Fibroblast of pulmonary artery (primary cell): ENCODE measurements around the gene E2F1.

Experiments
- DNase-seq: peaks from one replicate; pipeline ENCODE4 v3.0.0-alpha.2; 2010; ENCODE audit warnings: low read depth
- H3K4me3 ChIP-seq: replicated peaks from 2 replicates; pipeline ENCODE4 v1.5.1; 2011; ENCODE audit warnings: low read depth, mild to moderate bottlenecking, control low read depth, low read length, moderate library complexity
- TF ChIP-seq, protein P1 (sequence below): IDR thresholded peaks from 2 replicates; pipeline ENCODE4 v1.5.1; 2011; ENCODE audit warnings: mild to moderate bottlenecking, control low read depth, low read length, inconsistent platforms; ENCODE audit errors: missing control alignments

E2F1 gene

GRCh38 chr20:33710681-33711445 lies 24.7 kb upstream of the E2F1 start:
- H3K4me3 ChIP-seq = no peak overlapping the region
- no peak for DNase-seq
- TF ChIP-seq, protein P1, sequence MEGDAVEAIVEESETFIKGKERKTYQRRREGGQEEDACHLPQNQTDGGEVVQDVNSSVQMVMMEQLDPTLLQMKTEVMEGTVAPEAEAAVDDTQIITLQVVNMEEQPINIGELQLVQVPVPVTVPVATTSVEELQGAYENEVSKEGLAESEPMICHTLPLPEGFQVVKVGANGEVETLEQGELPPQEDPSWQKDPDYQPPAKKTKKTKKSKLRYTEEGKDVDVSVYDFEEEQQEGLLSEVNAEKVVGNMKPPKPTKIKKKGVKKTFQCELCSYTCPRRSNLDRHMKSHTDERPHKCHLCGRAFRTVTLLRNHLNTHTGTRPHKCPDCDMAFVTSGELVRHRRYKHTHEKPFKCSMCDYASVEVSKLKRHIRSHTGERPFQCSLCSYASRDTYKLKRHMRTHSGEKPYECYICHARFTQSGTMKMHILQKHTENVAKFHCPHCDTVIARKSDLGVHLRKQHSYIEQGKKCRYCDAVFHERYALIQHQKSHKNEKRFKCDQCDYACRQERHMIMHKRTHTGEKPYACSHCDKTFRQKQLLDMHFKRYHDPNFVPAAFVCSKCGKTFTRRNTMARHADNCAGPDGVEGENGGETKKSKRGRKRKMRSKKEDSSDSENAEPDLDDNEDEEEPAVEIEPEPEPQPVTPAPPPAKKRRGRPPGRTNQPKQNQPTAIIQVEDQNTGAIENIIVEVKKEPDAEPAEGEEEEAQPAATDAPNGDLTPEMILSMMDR = no peak

GRCh38 chr20:33709905-33710541 lies 23.8 kb upstream of the E2F1 start:
- no peak overlapping the region for H3K4me3 ChIP-seq
- DNase-seq = no peak
- TF ChIP-seq, protein P1 = no peak

DNA sequence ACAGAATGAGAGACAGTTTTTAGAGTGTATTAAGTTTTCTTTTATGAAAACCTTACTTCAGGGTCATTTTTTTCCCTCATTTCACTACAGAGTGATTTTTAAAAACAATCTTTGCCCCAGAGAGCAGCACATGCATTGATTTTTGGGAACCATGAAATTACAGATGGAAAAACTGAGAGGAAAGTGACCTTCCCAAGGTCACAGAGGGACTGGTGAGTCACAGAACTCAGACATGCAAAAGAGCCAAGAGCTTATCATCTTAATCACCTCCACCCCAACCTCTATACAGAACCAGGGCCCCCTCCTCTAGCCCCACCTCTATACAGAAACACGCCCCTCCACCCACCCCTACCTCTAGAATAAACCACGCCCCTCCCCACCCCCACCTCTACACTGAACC lies 23.2 kb upstream of the E2F1 start:
- TF ChIP-seq, protein P1 = no peak
- DNase-seq = no peak
- H3K4me3 ChIP-seq = no peak overlapping the region

DNA sequence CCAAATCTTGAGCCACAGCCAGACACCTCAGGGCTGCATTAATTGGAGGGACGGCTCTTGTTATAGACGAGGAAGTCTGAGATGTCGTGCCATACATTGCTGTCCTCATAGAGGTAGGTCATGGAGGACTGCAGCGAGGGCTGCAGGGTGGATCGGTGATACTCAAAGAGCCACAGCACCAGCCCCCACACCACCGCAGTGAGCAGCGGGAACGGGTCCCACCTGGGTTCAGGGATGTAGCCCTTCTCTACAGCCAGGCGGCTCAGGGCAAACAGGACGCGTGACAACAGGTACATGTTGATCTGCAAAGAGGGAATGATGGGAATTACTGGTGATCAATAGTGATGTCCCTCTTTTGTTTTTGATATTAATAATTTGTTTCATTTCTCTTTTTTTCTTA lies 21.5 kb upstream of the E2F1 start:
- TF ChIP-seq, protein P1 = no peak
- DNase-seq = no peak
- no peak overlapping the region for H3K4me3 ChIP-seq

GRCh38 chr20:33704197-33704924 lies 18.2 kb upstream of the E2F1 start:
- H3K4me3 ChIP-seq = no peak overlapping the region
- TF ChIP-seq, protein P1 = no peak
- no peak for DNase-seq

- TF ChIP-seq, protein P1 = no peak
- no peak overlapping the region for H3K4me3 ChIP-seq
- DNase-seq = no peak
These were observed 17.4 kb upstream of the E2F1 start for GRCh38 chr20:33703498-33704137.
